Measurements from ENCODE around the gene TUBA1B.

Gene TUBA1B

GRCh38 chr12:49105504-49106084, 25.6 kb downstream of the TUBA1B start:
- H3K27me3 ChIP-seq (ENCODE audit: control insufficient read depth in 1 of 2, insufficient read depth in 2 of 2, low read length in 2 of 2), result no peaks in the 10 kb centered on the region
- peaks cover 17 to 34% of the 10 kb centered on the region in 2 donors for H3K4me1 ChIP-seq (ENCODE audit: control insufficient read depth in 1 of 2, insufficient read depth in 2 of 2, low read length in 2 of 2)
- H3K4me3 ChIP-seq (ENCODE audit: low read depth in 1 of 2, low read length in 2 of 2), result no peak overlapping the region
- H3K27ac ChIP-seq (ENCODE audit: low read depth, low read length), result no peak overlapping the region
- no peak overlapping the region for H3K9ac ChIP-seq (ENCODE audit: low read depth in 1 of 2, low read length in 2 of 2)
- H3K9me3 ChIP-seq (ENCODE audit: control insufficient read depth in 1 of 2, low read length in 2 of 2), result no peaks in the 10 kb centered on the region
- H3K36me3 ChIP-seq (ENCODE audit: control insufficient read depth in 1 of 2, insufficient read depth in 2 of 2, low read length in 2 of 2), result peaks cover 36 to 59% of the 10 kb centered on the region in 2 donors

- Histone ChIP-seq H3K36me3 (ENCODE audit: control insufficient read depth in 1 of 2, insufficient read depth in 2 of 2, low read length in 2 of 2) (peaks cover 40 to 66% of the 10 kb centered on the region in 2 donors), H3K4me1 (ENCODE audit: control insufficient read depth in 1 of 2, insufficient read depth in 2 of 2, low read length in 2 of 2) (peaks cover 17 to 34% of the 10 kb centered on the region in 2 donors), H3K27me3 (ENCODE audit: control insufficient read depth in 1 of 2, insufficient read depth in 2 of 2, low read length in 2 of 2) (no peaks in the 10 kb centered on the region), H3K4me3 (ENCODE audit: low read depth in 1 of 2, low read length in 2 of 2) (no peak overlapping the region), H3K27ac (ENCODE audit: low read depth, low read length) (no peak overlapping the region), H3K9ac (ENCODE audit: low read depth in 1 of 2, low read length in 2 of 2) (no peak overlapping the region), H3K9me3 (ENCODE audit: control insufficient read depth in 1 of 2, low read length in 2 of 2) (no peaks in the 10 kb centered on the region)
Measured at GRCh38 chr12:49104822-49105221, 26.4 kb downstream of the TUBA1B start.

GRCh38 chr12:49100380-49100779, 30.8 kb downstream of the TUBA1B start:
- peaks cover 0 to 2% of the 10 kb centered on the region in 2 donors for H3K27me3 ChIP-seq (ENCODE audit: control insufficient read depth in 1 of 2, insufficient read depth in 2 of 2, low read length in 2 of 2)
- peaks cover 0 to 8% of the 10 kb centered on the region in 2 donors for H3K4me1 ChIP-seq (ENCODE audit: control insufficient read depth in 1 of 2, insufficient read depth in 2 of 2, low read length in 2 of 2)
- no peak overlapping the region for H3K9ac ChIP-seq (ENCODE audit: low read depth in 1 of 2, low read length in 2 of 2)
- peaks cover 54 to 73% of the 10 kb centered on the region in 2 donors for H3K36me3 ChIP-seq (ENCODE audit: control insufficient read depth in 1 of 2, insufficient read depth in 2 of 2, low read length in 2 of 2)
- no peak overlapping the region for H3K27ac ChIP-seq (ENCODE audit: low read depth, low read length)
- no peaks in the 10 kb centered on the region for H3K9me3 ChIP-seq (ENCODE audit: control insufficient read depth in 1 of 2, low read length in 2 of 2)
- no peak overlapping the region for H3K4me3 ChIP-seq (ENCODE audit: low read depth in 1 of 2, low read length in 2 of 2)

DNA sequence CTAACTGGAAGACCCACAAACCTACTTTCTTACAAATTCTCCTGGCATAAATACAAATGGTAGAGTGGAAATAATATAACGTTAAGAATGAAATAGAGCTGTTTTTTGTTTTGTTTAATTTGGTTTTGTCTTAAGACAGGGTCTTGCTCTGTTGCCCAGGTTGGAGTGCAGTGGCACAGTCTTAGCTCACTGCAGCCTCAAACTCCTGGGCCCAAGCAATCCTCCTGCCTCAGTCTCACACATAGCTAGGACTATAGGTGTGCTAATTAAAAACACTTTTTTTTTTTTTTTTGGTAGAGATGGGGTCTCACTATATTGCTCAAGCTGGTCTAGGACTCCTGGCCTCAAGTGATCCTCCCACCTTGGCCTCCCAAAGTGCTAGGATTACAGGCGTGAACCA, 32.5 kb downstream of the TUBA1B start:
- Histone ChIP-seq H3K4me3 (ENCODE audit: low read depth in 1 of 2, low read length in 2 of 2) (no peak overlapping the region), H3K9me3 (ENCODE audit: control insufficient read depth in 1 of 2, low read length in 2 of 2) (no peaks in the 10 kb centered on the region), H3K27ac (ENCODE audit: low read depth, low read length) (no peak overlapping the region), H3K27me3 (ENCODE audit: control insufficient read depth in 1 of 2, insufficient read depth in 2 of 2, low read length in 2 of 2) (peaks cover 10 to 18% of the 10 kb centered on the region in 2 donors), H3K9ac (ENCODE audit: low read depth in 1 of 2, low read length in 2 of 2) (no peak overlapping the region), H3K36me3 (ENCODE audit: control insufficient read depth in 1 of 2, insufficient read depth in 2 of 2, low read length in 2 of 2) (peaks cover 48 to 56% of the 10 kb centered on the region in 2 donors), H3K4me1 (ENCODE audit: control insufficient read depth in 1 of 2, insufficient read depth in 2 of 2, low read length in 2 of 2) (peaks cover 9% of the 10 kb centered on the region in 2 donors)

DNA sequence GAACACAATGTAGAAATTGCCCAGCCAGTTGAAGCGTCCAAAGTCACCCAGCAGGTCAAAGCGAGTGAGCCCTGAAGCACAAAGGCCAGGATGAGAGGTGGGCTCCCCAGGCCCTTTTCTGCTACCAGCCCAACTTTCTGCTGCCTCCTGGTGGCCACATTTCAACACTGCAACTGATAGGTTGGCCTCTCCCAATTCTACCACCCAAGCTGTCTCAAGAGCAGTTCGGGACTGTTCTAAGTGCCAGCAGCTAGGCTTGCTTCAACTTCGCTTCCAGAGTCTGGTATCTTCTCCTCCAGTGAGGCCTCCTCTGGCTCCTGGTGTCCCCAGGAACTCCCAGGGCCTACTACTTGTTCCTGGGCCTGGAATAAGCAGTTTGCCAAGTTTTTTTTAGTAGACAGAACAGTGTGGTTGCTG, 33.2 kb downstream of the TUBA1B start:
- Histone ChIP-seq H3K36me3 (ENCODE audit: control insufficient read depth in 1 of 2, insufficient read depth in 2 of 2, low read length in 2 of 2) (peaks cover 42 to 51% of the 10 kb centered on the region in 2 donors), H3K9me3 (ENCODE audit: control insufficient read depth in 1 of 2, low read length in 2 of 2) (no peaks in the 10 kb centered on the region), H3K27ac (ENCODE audit: low read depth, low read length) (no peak overlapping the region), H3K4me1 (ENCODE audit: control insufficient read depth in 1 of 2, insufficient read depth in 2 of 2, low read length in 2 of 2) (peaks cover 10 to 11% of the 10 kb centered on the region in 2 donors), H3K4me3 (ENCODE audit: low read depth in 1 of 2, low read length in 2 of 2) (no peak overlapping the region), H3K9ac (ENCODE audit: low read depth in 1 of 2, low read length in 2 of 2) (no peak overlapping the region), H3K27me3 (ENCODE audit: control insufficient read depth in 1 of 2, insufficient read depth in 2 of 2, low read length in 2 of 2) (peaks cover 16 to 25% of the 10 kb centered on the region in 2 donors)

DNA sequence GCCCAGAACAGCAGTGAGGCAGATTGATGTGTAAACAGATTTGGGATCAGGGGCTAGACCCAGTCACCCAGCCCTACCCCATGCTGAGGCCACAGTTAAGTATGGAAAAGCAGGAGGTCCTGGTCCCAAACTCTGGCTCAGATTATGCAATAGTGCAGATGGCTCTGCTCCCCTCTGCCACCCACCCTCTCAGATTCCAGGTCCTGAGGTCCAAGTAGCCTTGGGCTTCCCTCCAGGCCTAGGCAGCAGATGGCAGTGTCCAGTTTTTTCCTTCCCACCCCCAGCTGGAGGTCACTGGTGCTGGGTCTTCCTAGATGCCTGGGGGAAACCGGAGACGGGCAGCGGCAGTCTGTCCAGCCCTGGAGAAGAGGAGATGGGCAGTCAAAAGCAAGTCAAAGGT, 33.8 kb downstream of the TUBA1B start:
- no peaks in the 10 kb centered on the region for H3K9me3 ChIP-seq (ENCODE audit: control insufficient read depth in 1 of 2, low read length in 2 of 2)
- no peak overlapping the region for H3K27ac ChIP-seq (ENCODE audit: low read depth, low read length)
- peaks cover 21 to 31% of the 10 kb centered on the region in 2 donors for H3K27me3 ChIP-seq (ENCODE audit: control insufficient read depth in 1 of 2, insufficient read depth in 2 of 2, low read length in 2 of 2)
- peaks cover 12 to 13% of the 10 kb centered on the region in 2 donors for H3K4me1 ChIP-seq (ENCODE audit: control insufficient read depth in 1 of 2, insufficient read depth in 2 of 2, low read length in 2 of 2)
- H3K9ac ChIP-seq (ENCODE audit: low read depth in 1 of 2, low read length in 2 of 2), result no peak overlapping the region
- H3K36me3 ChIP-seq (ENCODE audit: control insufficient read depth in 1 of 2, insufficient read depth in 2 of 2, low read length in 2 of 2), result peaks cover 35 to 44% of the 10 kb centered on the region in 2 donors
- no peak overlapping the region for H3K4me3 ChIP-seq (ENCODE audit: low read depth in 1 of 2, low read length in 2 of 2)

GRCh38 chr12:49094975-49095365, 36.2 kb downstream of the TUBA1B start:
- Histone ChIP-seq H3K27me3 (ENCODE audit: control insufficient read depth in 1 of 2, insufficient read depth in 2 of 2, low read length in 2 of 2) (peaks cover 44 to 53% of the 10 kb centered on the region in 2 donors), H3K27ac (ENCODE audit: low read depth, low read length) (no peak overlapping the region), H3K4me1 (ENCODE audit: control insufficient read depth in 1 of 2, insufficient read depth in 2 of 2, low read length in 2 of 2) (peaks cover 25 to 26% of the 10 kb centered on the region in 2 donors), H3K9ac (ENCODE audit: low read depth in 1 of 2, low read length in 2 of 2) (no peak overlapping the region), H3K4me3 (ENCODE audit: low read depth in 1 of 2, low read length in 2 of 2) (no peak overlapping the region), H3K9me3 (ENCODE audit: control insufficient read depth in 1 of 2, low read length in 2 of 2) (no peaks in the 10 kb centered on the region), H3K36me3 (ENCODE audit: control insufficient read depth in 1 of 2, insufficient read depth in 2 of 2, low read length in 2 of 2) (peaks cover 14 to 21% of the 10 kb centered on the region in 2 donors)

GRCh38 chr12:49094160-49094974, 36.8 kb downstream of the TUBA1B start, which contains the start of gene DHH:
DHH (minus strand) TSS chr12:49094801; CDS start chr12:49094512, 289 bp downstream.
- no peak within 1 kb of the TSS for H3K27ac ChIP-seq (ENCODE audit: low read depth, low read length)
- no peak within 1 kb of the TSS for H3K9ac ChIP-seq (ENCODE audit: low read depth in 1 of 2, low read length in 2 of 2)
- peaks cover 29 to 32% of the 10 kb centered on the region in 2 donors for H3K4me1 ChIP-seq (ENCODE audit: control insufficient read depth in 1 of 2, insufficient read depth in 2 of 2, low read length in 2 of 2)
- no peaks in the 10 kb centered on the region for H3K9me3 ChIP-seq (ENCODE audit: control insufficient read depth in 1 of 2, low read length in 2 of 2)
- H3K4me3 ChIP-seq (ENCODE audit: low read depth in 1 of 2, low read length in 2 of 2), result peak within 1 kb of the TSS; percentile 36 to 40
- H3K27me3 ChIP-seq (ENCODE audit: control insufficient read depth in 1 of 2, insufficient read depth in 2 of 2, low read length in 2 of 2), result peaks cover 50 to 58% of the 10 kb centered on the region in 2 donors
- H3K36me3 ChIP-seq (ENCODE audit: control insufficient read depth in 1 of 2, insufficient read depth in 2 of 2, low read length in 2 of 2), result peaks cover 14 to 17% of the 10 kb centered on the region in 2 donors

- Histone ChIP-seq H3K27ac (ENCODE audit: low read depth, low read length) (no peak overlapping the region), H3K4me3 (ENCODE audit: low read depth in 1 of 2, low read length in 2 of 2) (peak overlapping the region; percentile 36 to 40), H3K27me3 (ENCODE audit: control insufficient read depth in 1 of 2, insufficient read depth in 2 of 2, low read length in 2 of 2) (peaks cover 56 to 64% of the 10 kb centered on the region in 2 donors), H3K9ac (ENCODE audit: low read depth in 1 of 2, low read length in 2 of 2) (no peak overlapping the region), H3K9me3 (ENCODE audit: control insufficient read depth in 1 of 2, low read length in 2 of 2) (no peaks in the 10 kb centered on the region), H3K4me1 (ENCODE audit: control insufficient read depth in 1 of 2, insufficient read depth in 2 of 2, low read length in 2 of 2) (peaks cover 29 to 35% of the 10 kb centered on the region in 2 donors), H3K36me3 (ENCODE audit: control insufficient read depth in 1 of 2, insufficient read depth in 2 of 2, low read length in 2 of 2) (peaks cover 12 to 14% of the 10 kb centered on the region in 2 donors)
Measured at GRCh38 chr12:49093792-49094159, 37.4 kb downstream of the TUBA1B start.

DNA sequence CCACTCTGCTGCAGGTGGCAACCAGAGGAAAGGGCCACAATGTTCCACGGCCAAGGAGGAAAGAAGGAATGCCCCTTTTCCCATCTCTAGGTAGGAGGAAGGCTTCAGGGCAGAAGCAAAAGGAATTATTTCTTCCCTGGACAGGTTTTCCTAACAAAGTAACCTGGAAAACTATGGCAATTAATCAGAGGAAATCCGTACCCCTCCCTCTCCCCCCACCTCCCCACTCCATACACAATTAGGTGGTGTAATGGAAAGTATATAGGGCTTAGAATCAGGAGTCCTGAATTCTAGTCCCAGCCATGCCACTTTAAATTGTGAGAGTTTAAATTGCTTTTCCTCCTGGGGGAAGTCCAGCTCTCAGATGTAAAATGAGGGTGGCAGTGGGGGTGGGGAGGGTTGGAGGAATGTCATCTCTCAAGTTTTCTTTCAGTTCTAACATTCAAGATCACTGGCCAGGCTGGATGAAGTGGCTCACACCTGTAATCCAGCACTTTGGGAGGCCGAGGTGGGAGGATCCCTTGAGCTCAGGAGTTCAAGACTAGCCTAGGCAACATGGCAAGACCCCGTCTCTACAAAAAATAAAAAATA, 38.3 kb downstream of the TUBA1B start:
- H3K9me3 ChIP-seq (ENCODE audit: control insufficient read depth in 1 of 2, low read length in 2 of 2), result no peaks in the 10 kb centered on the region
- peaks cover 31 to 43% of the 10 kb centered on the region in 2 donors for H3K4me1 ChIP-seq (ENCODE audit: control insufficient read depth in 1 of 2, insufficient read depth in 2 of 2, low read length in 2 of 2)
- H3K27me3 ChIP-seq (ENCODE audit: control insufficient read depth in 1 of 2, insufficient read depth in 2 of 2, low read length in 2 of 2), result peaks cover 62 to 69% of the 10 kb centered on the region in 2 donors

More for the DNA sequence above, 38.3 kb downstream of the TUBA1B start:
- H3K36me3 ChIP-seq (ENCODE audit: control insufficient read depth in 1 of 2, insufficient read depth in 2 of 2, low read length in 2 of 2), result peaks cover 12 to 14% of the 10 kb centered on the region in 2 donors
- H3K9ac ChIP-seq (ENCODE audit: low read depth in 1 of 2, low read length in 2 of 2), result no peak overlapping the region
- H3K4me3 ChIP-seq (ENCODE audit: low read depth in 1 of 2, low read length in 2 of 2), result no peak overlapping the region
- no peak overlapping the region for H3K27ac ChIP-seq (ENCODE audit: low read depth, low read length)
